ENCODE measurements around the gene LRBA.
"Not testable (repeated sequence)": the region's sequence is repeated elsewhere in the genome, so short reads cannot be mapped to it uniquely, and the experiment has no call there.

The LRBA gene

DNA sequence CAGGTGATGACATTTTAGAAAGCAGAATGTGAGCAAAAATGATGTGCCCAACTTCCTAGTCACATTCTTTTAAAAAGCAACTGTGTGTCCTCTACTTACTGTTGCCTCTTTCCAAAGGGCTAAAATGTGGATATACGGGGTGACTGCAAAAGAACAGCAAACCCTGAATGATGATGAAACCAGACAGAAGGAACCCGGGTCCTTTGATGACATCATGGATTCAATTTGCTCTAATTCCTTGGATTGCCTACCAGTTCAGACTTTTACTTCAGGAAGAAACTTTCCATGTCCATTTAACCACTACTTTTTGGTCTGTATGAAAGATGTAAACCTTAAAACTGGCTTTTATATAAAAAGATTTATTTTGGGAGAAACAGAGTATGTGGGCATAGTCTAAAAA is 624.0 kb downstream of the LRBA start:
- no peak for DNase-seq

DNA sequence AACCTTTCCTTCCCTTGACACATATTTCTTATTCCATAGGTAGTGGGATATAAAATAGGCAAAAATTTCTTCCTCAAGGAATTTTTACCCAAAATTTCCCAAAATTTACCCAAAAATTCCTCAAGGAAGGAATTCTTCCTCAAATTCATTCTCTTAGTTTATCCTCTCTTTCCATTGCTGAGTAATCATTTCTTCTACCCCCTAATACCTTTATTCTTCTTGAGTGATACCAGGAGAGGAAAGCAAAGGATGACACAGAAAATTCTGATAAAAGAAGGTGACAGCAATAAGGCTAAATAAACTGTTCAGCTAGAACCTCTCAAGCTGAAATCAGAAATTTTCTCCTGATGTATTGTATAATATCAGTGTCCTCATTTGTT is 624.6 kb downstream of the LRBA start:
- no peak for DNase-seq

GRCh38 chr4:150389896-150390530 is 625.1 kb downstream of the LRBA start:
- no peak for DNase-seq

GRCh38 chr4:150387981-150388380 is 627.1 kb downstream of the LRBA start:
- no peak for DNase-seq

GRCh38 chr4:150386415-150386814 is 628.7 kb downstream of the LRBA start:
- DNase-seq = not testable (repeated sequence)

DNA sequence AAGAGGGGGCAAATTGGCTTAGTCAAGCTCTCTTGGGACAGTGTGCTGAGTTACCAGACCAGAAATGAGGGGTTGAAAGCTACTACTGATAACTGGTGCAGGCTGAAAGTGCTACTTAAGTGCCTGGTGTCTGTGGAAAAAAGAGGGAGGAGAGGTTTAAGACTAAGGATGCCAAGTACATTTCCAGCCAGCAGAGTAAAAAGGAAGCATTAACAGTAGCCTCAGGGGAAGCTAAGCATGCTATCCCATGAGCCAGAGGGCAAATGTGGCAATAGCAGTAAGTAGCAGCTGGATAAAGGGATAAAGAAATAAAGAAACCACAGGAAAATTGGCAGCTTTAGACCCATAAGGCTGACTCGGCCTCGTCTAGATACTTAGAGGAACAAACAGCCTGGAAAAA is 629.5 kb downstream of the LRBA start:
- no peak for DNase-seq

DNA sequence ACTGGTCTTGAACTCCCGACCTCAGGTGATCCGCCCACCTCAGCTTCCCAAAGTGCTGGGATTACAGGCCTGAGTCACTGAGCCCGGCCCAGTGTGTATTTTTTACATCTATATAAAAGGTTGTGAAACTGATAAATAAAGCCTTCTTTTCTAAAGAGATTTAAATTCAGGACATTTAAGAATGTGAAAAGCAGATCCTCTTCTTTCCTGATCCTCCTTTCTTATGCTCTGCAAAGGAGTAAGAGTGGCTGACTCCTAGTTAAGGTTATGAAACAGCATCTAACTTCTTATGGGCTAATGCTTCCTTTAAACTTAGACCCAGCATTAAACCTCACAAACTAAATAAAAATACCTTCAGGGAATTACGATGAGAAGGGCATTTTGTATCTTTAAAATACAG is 630.8 kb downstream of the LRBA start:
- no peak for DNase-seq

DNA sequence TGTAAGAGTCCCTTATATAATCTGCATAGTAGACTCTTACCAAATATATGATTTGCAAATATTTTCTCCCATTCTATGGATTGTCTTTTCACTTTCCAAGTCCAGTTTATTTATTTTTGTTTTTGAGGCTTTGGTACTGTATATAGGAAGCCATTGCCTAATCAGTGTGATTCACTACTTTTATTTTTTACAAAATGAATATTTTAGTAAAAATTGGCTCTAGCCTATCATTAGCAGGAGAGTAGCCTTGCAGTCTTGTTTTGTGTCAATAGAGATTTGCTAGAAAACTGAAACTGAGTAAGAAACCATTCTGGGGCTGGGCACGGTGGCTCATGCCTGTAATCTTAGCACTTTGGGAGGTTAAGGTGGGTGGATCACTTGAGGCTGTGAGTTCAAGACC is 633.1 kb downstream of the LRBA start:
- DNase-seq = no peak

DNA sequence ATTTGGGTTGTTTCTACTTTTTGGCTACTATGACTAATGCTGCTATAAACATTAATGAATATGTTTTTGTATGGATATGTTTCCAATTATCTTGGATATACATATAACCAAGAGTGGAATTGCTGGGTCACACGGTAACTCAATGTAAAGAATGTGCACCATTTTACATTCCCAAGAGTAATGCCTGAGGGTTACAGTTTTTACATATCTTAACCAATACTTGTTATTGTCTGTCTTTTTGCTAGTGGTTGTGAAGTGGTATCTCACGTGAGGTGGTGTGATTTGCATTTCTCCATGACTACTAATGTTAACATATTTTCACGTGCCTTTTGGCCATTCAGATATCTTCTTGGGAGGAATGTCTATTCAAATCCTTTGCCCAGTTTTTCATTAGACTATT is 633.5 kb downstream of the LRBA start:
- no peak for DNase-seq

DNA sequence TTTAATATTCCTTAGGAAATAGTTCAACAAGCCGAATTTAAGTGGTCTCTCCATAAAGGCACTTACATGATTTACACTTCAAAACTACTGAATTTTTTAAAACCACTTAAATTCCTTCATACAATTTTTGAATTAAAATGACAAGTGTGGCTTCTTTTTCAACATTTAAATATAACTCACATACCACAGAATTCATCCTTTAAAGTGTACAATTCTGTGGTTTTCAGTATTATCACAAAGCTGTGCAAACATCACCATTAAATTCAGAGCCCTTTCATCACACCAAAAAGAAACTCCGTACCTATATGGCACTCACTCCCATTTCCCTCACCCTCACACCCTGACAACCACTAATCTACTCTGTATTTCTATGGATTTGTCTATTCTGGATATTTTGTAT is 634.0 kb downstream of the LRBA start:
- no peak for DNase-seq

GRCh38 chr4:150379454-150379853 is 635.6 kb downstream of the LRBA start:
- DNase-seq = no peak

GRCh38 chr4:150375025-150375424 is 640.1 kb downstream of the LRBA start:
- DNase-seq = no peak

- DNase-seq = no peak
Measured at GRCh38 chr4:150371869-150372268, 643.2 kb downstream of the LRBA start.

DNA sequence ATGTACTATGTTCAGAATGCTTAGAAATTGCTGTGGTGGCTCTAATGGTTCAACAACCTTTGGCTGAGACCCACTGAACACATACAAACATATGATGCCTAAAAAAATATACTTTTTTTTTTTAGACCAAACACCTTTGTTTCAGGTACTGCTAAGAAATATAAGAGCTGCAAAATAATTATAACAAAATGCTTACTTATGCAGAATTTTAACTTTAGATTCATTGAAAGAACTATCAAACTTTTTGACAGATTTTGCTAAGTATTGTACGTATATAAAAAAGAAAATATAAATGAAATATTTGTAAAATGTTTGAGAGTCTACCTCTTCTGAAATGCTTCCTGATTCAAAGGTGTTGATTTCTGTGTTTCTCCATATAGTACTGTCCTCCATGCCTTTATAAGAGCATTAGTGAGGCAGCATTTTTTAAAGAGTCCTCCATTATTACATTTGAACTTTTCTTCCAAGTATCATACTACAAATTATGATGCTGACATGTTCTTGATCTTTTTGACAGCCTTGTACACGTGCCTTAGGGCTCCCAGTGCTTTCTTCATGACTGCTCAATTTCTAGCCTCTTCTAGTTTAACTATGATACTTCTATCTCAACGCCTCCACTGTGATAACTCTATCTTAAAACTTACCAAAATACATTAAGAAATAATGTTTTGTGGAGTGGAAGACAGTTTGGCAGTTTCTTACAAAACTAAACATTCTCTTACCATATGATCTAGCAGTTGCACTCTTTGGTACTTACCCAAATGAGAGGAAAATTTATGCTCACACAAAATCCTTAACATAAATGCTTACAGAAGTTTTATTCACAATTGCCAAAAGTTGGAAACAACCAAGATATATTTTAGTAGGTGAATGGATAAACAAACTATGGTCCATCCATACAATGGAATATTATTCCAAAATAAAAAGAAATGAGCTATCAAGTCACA is 645.4 kb downstream of the LRBA start:
- no peak for DNase-seq

- DNase-seq = no peak
Measured at GRCh38 chr4:150368667-150369066, 646.4 kb downstream of the LRBA start.

DNA sequence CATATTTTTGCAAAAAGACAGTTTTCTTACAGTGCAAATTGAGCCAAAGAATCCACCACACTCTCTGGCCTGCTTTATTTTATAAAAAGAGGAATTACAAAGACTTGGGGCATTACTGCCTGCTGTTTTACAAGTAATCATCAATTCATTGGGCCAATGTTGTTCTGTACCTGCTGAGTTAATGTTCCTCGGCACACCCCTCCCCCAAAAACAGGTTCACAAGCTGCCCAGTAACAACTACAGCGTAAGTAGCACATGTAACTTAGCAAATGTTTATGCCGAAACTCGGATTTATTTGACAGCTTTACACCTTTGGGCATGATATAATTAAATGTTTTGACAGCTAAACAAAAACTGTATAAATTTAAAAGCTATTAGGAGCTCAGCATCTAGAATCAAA is 647.8 kb downstream of the LRBA start:
- no peak for DNase-seq

DNA sequence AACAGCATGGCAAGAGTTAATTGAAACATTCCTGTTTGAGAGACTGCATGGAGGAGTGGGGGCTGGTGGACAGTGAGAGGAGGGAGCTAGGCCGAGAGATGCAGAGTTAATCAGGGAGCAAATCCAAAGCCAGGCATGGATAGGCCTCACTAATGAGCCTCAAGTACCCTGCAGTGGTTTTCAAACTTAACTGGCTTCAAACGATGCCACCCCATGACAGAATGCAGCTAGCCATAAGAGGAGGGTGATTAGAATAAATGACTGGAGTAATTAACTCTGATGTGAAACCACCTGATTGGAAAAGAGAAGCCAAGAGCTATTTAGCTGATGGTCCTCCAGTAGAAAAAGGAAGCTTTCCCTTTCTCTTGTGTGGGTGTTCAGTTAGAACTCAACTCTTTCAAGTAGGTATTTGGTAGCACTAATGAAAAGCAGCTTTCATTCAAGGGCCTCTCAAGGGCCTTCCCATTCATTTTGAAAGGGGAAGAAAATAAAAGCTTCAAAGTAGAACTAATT is 648.5 kb downstream of the LRBA start:
- DNase-seq = no peak

DNA sequence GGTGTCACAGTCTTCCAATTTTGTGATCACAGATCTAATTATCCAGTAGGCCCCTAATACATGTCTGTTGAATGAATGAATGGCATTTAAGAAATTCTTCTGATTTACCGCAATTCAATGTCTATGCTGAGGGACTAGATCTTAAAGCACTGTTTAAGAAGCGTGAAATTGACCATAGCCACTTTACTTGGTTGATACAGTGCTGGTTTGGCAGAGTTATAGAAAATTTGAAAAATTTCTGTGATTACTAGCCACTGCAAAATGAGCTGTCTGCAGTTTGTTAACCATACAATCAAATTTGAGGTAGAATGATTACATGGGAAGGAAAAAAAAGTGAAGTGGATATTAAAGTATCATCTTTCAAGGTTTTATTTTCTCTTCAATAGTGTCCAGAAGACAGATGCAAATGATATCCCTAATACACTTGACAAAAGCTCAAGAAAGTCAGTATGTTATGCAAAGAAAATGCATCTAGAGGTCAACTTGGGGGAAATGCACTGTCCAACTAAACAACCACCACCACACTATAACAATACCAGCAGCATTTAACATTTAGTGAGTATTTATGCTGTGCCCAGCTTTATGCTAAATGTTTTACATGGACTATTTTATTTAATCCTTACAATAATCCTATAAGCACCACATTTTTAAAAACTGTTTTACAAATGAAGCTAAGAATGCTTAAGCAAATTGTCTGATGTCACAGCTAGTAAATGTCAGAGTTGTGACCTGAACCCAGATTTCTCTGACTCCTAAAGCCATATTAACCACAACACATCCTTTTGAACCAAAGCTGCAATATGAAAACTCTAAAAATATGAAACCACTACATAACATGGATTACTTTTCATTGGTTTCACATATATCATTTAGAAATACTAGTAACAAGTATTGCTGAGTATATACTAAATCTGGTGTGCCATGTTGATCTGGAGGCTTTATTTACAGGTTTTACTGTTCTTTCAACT is 651.1 kb downstream of the LRBA start:
- no peak for DNase-seq

DNA sequence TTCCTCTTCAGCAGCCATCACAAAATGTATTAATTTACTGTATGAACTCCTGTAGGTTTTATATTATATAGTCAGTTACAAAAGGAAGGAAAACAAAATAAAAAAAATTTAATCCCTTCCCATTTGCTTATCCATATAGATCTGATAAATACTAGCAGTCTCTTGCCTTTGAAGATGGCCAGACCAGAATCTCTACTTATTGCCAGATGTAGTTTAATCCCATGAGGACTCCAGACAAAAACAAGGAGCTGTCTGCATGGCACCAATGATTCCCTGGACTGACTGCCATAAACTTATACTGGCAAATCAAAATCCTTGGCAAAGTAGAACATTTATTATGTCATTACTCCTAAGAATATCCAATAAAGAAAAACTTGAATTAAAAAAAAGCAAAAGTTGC is 656.4 kb downstream of the LRBA start:
- no peak for DNase-seq

DNA sequence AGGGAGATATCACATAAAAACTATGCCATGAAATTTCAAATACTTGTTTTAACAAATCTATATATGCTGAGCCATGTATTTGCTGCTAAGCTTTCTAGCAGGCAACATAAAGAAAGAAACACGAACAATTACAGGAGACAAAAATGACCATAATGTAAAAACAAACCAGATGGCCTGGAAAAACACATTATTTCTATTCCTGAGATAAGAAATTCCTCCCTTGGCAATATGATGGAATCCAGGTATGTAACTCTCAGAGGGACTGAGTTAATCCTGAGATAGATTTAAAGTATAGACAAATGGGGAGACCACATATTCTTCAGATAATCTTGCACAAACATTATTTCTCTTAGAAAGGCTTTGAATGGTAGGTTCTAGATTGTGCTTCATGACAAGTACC is 657.3 kb downstream of the LRBA start:
- no peak for DNase-seq

- no peak for DNase-seq
Measured at GRCh38 chr4:150355858-150356455, 659.1 kb downstream of the LRBA start.

GRCh38 chr4:150355418-150355817 is 659.7 kb downstream of the LRBA start:
- no peak for DNase-seq
